HG02759 (cell line): ENCODE measurements around the gene PPT2.

Experiments used
- ATAC-seq: cut with Tn5 transposase; IDR thresholded peaks from one replicate; pipeline ENCODE4 v1.9.1; 2021; ENCODE audit warnings: mild to moderate bottlenecking, moderate library complexity; ENCODE audit not compliant: unreplicated experiment

Gene PPT2, protein sequence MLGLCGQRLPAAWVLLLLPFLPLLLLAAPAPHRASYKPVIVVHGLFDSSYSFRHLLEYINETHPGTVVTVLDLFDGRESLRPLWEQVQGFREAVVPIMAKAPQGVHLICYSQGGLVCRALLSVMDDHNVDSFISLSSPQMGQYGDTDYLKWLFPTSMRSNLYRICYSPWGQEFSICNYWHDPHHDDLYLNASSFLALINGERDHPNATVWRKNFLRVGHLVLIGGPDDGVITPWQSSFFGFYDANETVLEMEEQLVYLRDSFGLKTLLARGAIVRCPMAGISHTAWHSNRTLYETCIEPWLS

DNA sequence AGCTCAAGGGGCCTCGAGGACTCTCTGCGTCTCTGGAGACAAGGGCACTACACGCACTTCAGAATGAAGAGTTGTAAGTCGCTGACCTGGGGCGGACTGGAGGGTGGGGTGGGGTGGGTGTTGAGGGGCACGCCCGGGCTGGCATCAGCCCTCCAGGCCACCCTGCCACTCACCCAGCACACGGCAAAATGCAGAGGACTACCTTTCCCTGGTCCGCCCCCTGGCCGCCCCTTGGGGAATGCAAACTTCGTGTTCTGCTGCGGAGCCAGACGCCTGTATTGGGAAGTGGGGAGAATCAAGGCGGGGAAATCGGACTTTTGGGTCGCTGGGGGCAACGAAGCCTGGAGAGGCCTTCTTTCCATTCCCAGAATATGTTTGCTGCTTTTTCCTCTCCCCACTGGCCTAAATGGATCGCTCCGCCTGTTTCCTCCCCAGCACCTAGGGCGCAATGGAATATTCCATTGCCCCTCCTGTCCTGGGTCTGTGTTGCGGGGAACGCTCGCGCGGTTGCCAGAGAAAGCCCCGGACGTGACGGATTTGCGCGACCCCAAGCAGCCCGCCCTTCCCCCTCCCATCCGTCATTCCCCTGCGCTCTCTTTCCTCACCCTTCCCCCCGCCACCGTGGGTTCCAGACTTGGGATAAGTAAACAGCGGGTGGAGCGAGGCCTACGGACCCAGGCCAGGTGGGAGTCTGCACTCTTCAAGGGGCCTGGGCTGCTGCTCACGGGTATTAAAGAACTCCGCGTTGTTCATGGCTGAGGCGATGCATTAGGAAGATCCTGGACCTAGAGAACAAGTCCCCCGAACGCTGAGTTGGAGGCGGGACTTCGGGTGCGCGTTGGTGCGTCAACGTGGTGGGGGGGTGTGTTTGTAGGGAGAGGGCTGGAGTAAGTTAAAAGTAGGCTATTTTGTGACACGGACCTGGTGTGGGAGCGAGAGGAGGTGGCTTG is at the start of gene PPT2:
TSS of gene PPT2 (plus strand) at position 578 of the 950 bp plus-strand sequence. CDS start 454 bp downstream, outside the sequence.
- peak; percentile 40 for ATAC-seq

DNA sequence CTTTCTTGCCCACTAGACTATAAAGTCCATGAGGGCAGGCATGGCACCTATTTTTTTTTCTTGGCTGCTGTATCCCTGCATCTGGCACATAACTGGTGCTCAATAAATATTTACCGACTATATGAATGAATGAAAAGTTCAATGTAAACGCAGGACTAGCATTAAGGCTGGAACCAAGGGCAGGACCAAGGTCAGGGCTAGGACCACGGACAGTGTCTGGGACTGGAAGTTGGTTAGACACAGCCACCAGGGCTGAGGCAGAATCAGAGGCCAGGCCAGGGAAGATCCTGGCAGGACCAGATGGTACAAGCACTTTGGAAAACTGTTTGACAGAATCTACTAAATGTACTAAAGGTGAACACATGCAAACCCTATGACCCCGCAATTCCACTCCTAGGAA is 48.5 kb upstream of the PPT2 start:
- no peak for ATAC-seq

DNA sequence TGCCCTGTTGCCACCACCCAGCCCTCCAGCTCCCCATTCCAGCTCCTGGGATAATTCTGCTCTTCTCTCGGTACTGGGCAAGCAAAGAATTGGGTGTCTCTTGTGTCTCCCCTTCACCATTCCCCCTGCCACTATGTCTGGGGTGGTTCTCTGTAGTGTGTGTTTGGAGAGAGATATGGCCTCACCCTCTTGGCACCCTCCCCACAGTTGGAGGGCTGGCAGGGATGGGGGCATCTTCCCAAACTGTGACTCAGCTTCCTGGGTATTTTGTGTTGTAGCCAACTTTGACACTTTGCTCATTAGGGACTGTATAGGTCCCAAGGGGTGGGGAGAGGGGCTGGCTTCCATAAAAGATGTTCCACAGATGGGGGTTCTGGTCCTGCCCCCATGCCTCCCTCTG is 46.5 kb upstream of the PPT2 start:
- ATAC-seq: no peak

DNA sequence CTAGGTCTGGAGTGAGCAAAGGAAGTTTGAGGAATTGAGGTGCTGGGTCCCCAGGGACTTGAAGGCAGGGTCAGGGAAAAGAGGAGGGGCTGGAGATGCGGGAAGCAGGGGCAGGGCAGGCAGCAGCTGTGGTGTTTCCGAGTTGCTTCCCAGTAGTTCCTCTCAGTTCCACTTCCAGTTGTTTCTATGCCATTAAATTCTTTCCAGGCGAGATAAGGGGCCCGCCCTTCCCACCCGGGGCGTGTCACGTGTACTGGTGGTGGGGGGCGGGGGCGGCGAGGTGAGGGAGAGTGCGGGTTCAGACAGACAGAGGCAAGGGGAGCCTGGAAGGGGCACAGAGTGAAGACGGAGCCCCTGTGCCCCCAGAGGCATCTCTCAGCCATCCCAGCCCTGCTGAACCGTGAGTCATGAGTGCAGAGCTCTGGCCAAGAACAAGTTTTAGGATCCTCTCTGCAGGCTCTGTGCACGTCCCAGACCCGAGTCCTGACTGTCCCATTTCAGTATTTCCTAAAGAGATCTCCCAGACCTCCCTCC is 45.8 kb upstream of the PPT2 start:
- ATAC-seq: no peak

DNA sequence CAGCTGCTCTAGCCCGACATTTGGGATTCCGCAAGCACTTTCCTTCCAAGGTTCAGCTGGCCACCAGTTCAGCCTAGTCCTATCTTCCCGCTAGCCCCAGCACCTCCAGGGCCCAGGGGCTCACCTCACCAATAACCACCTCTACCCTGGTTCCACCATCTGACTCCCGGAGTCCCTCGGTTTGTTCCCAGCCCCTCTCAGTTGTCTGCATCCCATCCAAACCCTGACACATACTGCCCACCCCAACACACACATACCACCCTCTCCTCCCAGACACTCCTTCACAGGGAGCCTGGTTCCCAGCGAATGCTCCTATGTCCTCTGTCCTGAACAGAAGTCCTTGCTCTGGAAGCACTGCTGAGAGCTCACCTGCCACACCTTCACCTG is 45.2 kb upstream of the PPT2 start:
- no peak for ATAC-seq

DNA sequence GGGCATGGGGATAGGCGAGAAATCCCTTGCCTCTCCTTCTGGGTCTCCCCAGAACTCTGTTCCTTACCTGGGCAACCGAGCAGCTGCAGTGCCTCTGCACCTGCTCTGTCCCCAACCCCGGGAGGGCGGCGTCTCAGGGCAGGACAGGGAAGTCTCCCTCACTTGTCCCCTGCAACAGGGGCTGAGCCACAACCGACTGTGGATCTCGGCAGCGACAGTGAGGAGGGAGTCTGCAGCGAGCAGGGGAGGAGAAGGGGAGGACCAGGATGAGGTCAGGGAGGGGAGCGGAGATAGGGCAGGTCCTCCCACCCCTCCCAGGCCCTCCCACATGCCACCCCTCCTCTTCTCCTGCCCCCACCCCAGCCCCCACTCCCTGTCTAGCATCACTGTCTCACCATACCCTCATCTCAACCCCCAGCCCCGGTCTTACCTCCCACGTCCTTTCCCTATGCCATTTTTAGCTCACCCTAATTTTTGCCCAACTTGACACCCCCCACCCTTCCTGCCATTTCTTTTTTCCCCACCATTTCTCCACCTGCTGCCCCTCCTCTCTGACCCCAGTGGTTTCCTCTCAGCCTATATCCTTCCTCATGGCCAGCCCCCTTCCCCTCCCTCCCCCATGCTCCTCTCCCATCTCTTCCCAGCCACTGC is 44.7 kb upstream of the PPT2 start, which contains the start of gene TNXB:
TSS of gene TNXB (minus strand) at position 225 of the 651 bp plus-strand sequence. CDS start 11,140 bp downstream, outside the sequence.
- no peak for ATAC-seq

DNA sequence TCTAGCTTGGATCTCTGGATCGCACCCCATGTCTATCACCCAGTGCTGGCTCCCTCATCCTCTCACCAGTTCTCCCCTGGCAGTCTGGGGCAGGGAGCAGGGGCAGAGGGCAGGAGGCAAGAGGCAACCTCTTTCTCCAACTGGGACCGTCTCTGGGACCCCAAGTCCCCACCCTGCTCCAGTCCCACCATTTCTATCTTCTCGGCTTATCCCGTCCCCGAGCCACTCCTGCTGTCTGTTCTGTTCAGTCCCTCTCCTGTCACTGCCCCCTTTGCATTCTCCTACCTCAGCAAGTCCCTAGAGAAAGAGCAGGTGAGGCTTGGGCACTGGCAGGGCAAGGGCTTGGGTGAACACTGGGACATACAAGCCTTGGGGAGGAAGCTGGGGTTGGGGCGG is 44.2 kb upstream of the PPT2 start:
- no peak for ATAC-seq

DNA sequence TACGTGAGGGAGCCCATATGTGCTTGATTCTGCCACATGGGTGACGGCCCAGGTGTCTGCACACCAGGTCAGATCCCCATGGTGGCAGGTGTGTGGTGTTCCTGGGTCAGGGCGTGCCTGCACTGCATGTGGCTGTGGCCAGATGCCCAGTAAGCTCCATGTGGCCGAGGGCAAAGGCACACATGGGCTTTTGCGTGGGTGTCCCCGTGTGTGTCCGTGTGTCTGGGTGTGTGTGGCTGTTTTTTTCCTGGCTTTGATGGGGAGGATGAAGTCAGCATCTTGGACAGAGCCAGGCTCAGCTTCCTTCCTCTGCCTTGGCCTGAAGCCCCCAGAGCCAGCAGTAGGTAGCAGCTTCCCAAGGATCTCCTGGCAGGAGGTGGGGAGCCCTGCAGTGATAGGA is 43.3 kb upstream of the PPT2 start:
- ATAC-seq: no peak

DNA sequence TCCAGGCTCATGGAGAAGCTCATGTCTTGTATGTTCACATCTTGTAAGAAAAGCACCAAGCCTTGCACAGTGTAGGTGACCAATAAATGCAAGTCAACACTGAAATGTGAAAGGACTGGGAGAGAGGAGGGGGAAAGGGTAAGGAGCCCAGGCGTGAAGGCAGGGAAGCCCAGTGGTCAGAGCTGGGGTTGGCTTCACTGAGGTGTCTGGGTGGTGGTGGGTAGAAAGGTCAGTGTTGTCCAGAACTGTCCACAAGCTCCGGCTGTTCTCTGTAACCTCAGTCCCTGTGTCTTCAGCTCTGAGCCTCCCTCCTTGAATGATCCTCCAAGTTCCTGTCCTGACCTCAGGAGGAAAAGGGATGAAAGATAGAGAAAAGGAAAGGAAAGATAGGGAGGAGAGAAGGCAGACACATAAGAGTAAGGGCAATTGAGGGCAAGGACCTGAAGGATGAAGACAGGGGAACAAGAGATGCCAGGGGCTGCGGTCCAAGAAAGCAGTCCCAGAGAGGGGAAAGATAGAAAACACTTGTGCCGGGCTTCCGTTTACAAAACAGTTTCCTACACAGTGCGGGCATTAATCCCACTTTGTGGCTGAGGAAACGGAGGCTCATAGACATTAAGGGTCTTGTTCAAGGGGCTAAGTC is 42.4 kb upstream of the PPT2 start:
- ATAC-seq: no peak

DNA sequence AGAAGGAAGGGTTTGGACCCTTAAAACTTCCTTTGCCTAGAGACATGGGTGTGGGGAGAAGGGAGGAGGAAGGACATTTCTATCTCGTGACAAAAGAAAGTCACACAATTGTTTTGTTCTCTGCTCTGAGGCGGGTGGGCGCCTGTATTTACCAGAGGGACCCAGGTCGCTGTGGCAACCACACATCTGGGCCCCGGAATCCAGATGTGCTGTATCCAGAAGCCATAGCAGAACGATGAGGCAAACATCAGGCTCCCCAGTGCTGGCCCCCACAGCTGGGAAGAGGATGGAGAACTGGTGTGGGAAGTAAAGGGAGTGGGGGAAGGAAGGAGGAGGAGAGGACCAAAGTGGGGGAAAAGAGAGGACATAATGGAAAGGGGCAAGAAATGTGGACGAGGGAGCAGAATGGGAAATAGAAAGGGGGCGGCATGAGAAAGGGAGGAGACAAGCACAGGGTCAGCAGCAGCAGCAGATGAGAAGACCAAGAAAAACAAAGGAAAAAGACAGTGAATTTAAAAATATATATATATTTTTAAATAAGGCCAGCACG is 41.4 kb upstream of the PPT2 start:
- ATAC-seq: no peak

DNA sequence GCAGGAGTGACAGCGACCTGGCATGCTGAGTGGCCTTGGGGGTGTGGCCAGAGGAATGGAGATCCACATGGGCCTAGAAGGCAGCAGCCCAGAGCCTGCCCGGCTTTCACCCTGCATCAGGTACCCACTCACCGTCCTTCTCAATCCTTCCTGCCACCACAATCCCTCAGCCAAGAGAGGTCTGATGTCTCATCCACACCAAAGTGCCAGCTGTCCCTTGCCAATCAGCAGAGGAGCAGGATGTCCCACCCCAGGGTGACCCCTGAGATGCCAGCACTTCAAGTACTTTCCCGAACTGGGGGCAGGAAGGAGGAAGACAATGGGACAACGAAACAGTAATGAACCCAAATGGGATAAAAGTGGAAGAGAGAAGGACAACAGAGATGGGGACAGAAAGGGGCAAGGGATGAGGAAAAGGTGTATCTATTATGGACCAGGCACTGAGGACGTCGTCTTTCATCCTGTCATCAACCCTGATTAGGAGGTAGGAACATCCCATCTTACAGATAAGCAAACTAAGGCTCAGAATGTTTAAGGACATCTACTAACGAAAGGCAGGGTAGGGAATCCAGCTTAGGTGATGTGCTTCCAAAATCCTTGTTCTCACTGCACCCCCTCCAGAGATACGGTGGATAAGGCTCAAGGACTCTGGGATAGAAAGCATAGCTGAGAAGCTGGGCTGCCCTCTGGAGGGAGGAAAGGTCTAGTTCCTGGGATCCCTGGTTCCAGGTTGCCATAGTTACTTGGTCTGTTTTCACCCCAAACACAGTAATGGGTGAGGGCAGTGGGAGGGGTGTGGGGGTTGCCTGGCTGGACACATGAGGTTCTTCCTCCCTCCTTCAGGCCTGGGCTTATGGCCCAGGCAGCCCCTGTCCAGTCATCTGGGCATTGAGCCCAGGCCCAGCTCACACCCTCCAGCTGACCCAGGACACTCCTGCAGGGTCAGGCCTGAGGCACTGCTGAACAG is 40.3 kb upstream of the PPT2 start:
- ATAC-seq: no peak

DNA sequence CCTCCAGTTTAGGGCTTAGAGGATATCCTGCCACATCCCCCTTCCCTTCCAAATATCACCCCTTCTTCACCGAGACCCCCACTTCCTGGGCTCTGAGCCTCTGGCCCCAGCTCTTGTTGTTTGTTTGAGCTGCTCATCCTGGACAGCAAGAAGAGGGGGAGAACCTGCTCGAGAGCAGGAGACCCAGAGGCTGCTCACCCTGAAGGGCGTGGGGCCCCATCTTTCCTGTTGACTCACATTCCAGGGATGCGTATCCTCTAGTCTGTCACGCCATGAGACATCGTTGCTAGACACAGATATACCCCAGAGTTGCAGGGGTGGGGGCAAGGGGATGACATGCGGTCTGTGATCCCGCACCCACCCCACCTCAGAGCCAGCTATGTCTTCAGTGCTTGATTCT is 39.1 kb upstream of the PPT2 start:
- no peak for ATAC-seq

DNA sequence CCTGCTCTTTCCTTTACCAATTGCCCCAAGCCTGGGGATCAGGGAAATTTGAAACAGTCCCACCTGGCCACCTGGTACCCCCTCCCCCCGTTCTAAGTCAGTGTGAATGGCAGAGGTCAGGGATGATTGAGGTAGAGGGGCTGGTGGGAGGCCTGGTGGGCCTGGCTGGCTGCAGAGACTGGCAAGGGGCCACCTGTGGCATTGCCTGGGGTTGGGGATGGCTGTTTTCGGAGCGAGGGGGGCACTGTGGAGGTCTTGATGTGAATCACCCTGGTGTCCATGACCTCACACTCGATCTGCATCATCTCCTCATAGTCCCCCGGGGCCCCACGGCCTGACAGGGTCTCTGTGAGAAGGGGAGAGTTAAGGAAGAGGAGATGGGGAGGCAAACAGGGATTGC is 38.3 kb upstream of the PPT2 start:
- ATAC-seq: no peak

DNA sequence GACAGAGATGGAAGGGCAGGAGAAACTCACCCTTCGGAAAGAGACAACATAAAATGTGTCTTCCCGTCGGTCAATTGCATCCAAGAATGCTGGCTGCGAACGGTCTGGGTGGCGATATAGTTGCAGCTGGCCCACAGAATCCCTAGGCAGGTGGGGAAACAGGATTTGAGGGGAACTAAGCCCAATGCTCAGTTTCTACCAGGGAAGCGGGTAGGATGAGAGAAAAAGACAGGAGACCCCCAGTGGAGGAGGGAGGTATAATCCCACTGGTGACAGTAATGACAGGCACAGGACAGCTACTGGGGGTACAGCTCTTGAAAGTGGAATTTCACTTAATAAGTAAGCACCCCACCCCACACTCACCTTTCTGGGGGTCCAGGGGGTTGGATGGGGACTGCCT is 37.3 kb upstream of the PPT2 start:
- ATAC-seq: no peak

DNA sequence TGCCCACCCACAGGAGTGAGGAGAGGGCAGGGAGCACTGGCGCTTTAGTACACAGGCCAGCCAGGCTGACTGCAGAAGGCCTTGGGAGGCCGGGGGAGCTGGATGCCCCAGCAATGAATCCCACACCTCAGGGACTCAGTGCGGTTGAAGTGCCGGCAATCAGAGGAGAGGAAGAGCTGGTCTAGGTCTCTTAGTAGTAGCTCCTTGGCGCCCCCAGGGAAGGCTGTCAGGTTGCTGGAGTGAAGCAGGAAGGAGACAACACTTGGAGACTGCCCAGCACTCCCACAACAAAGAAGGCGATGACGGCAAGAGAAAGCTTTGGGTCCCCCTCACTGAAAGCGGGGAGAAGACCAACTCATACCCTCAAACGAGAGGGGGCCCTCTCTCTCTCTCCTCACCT is 36.5 kb upstream of the PPT2 start:
- no peak for ATAC-seq

DNA sequence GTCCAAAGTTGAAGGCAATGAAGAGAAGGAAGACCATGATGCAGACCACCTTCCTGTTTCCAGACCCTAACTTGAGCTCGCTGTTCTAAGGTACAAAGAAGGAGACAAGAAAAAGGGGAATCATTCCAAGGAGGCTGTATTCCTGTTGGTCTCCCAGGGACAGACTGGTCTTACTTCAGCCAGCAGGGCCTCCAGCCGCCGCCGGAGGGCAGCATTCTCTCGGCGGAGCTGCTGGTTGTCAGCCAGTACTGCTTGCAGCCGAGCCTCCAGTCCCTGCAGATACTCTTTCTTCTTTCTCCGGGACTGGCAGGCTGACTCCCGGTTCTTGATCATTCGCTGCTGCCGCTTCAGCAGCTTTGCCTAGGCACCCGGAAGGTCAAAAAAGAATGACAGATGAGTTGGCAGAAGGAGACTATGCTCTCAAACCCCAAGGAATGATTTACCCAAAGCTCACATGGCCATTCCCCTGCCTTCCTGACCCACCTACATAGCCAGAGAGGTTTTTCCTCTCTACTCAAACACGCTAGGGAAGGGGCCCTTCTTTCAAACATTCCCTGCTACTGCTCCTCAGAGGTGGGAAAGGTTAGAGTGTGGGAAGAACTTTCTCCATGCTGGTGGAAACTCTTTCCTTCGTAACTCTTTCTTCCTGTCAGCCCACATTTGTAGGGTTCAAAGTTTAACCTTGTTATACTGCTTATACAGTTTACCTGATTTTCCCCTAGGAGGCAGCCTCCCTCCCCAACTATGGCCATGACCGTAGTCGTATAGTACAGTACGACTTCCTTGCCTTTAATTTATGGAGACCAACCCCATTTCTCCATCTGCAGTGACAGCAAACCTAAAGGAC is 34.9 kb upstream of the PPT2 start:
- no peak for ATAC-seq

DNA sequence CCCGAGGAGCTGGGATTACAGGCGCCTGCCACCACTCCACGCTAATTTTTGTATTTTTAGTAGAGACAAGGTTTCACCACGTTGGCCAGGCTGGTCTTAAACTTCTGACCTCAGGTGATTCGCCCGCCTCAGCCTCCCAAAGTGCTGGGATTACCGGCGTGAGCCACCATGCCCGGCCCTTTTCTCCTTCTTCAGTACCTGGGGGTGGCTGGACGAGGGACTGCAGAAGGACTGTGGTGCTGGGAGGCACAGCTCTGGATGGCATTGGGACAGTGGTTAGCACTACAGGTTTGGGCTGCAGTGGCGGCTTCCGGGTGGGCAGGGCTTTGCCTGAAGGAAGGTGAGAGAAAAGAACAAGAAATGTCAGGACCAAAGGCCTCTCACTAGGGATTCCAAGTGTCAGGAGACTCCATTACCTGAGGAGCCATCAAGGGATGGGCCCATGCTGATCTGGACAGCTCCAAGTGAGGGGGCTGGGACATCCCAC is 33.3 kb upstream of the PPT2 start:
- no peak for ATAC-seq

DNA sequence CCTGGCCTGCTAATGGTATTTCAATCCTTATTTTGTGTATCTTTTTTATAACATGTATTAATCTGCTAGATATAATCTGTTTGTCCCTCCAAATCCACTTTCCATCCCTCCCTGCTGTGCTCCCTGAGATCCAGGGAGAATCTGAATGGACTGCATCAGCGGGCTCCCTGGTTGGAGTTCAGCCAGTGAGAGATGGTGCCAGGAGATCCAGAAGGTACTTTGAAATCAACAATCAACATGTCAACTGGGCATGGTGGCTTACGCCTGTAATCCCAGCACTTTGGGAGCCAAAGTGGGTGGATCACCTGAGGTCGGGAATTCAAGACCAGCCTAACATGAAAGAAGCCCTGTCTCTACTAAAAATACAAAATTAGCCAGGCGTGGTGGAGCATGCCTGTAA is 30.3 kb upstream of the PPT2 start:
- no peak for ATAC-seq
